ENCODE measurements around the gene CTRB1.
"Not testable (repeated sequence)": the region's sequence is repeated elsewhere in the genome, so short reads cannot be mapped to it uniquely, and the experiment has no call there.

CTRB1 gene

GRCh38 chr16:75216576-75216975, 2.2 kb upstream of the CTRB1 start:
- TF ChIP-seq ARNT (IDR thresholded peaks at IDR 0.05): no peak
- no peak for DNase-seq (ENCODE audit: extremely low spot score)
- ChIA-PET POLR2A (no interaction called here), CTCF (interaction anchor here (0.6 to 1.2 kb wide), 2 partner anchors 169 to 213 kb away, joined by 3 read pairs; no protein-coding TSS in a partner anchor)

DNA sequence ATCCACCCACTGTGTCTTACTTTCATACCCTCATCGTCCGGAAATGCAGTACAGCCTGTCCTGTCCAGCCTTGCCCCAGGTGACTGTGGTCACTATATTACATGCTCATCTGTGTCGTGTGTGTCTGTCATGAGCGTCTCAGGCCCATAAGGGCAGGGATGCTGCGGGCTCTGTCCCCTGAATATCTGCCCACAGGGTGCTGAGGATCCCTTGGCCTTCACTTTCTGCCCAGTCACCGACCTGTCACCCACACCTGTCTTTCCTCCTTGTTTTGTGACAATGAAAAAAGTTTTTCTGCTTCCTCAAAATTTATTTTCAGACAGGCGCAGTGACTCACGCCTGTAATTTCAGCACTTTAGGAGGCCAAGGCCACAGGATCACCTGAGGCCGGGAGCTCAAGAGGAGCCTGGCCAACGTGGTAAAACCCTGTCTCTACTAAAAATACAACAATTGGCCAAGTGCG, 1.4 kb upstream of the CTRB1 start:
- ChIA-PET POLR2A (no interaction called here), CTCF (no interaction called here)
- TF ChIP-seq SP1 (IDR thresholded peaks at IDR 0.05): no peak
- TF ChIP-seq FOXA1 (IDR thresholded peaks at IDR 0.05): no peak
- no peak for TF ChIP-seq ZNF384 (IDR thresholded peaks at IDR 0.05)
- TF ChIP-seq ELF4 (IDR thresholded peaks at IDR 0.05): no peak
- no peak for TF ChIP-seq CTBP1 (IDR thresholded peaks at IDR 0.05; ENCODE audit: borderline replicate concordance)
- TF ChIP-seq FOXK2 (IDR thresholded peaks at IDR 0.05): no peak
- no peak for TF ChIP-seq LEF1 (IDR thresholded peaks at IDR 0.05; ENCODE audit: borderline replicate concordance)
- TF ChIP-seq BHLHE40 (IDR thresholded peaks at IDR 0.05; ENCODE audit: borderline replicate concordance): no peak
- TF ChIP-seq ARNT (IDR thresholded peaks at IDR 0.05): no peak
- TF ChIP-seq FOXM1 (IDR thresholded peaks at IDR 0.05; ENCODE audit: borderline replicate concordance): no peak
- no peak for TF ChIP-seq PKNOX1 (IDR thresholded peaks at IDR 0.05)
- TF ChIP-seq SUZ12 (IDR thresholded peaks at IDR 0.05): no peak
- no peak for TF ChIP-seq NFRKB (IDR thresholded peaks at IDR 0.05)
- TF ChIP-seq HDGF (IDR thresholded peaks at IDR 0.05; ENCODE audit: borderline replicate concordance): no peak
- no peak for DNase-seq (ENCODE audit: extremely low spot score)

- CTCF ChIA-PET: no interaction called here
- DNase-seq (ENCODE audit: extremely low spot score): no peak
- POLR2A ChIA-PET: no interaction called here
- no peak for TF ChIP-seq LEF1 (IDR thresholded peaks at IDR 0.05; ENCODE audit: borderline replicate concordance)
- no peak for TF ChIP-seq FOXM1 (IDR thresholded peaks at IDR 0.05; ENCODE audit: borderline replicate concordance)
- TF ChIP-seq NFRKB (IDR thresholded peaks at IDR 0.05): no peak
- TF ChIP-seq HDGF (IDR thresholded peaks at IDR 0.05; ENCODE audit: borderline replicate concordance): no peak
- TF ChIP-seq FOXA1 (IDR thresholded peaks at IDR 0.05): no peak
- no peak for TF ChIP-seq TARDBP (IDR thresholded peaks at IDR 0.05)
- no peak for TF ChIP-seq PKNOX1 (IDR thresholded peaks at IDR 0.05)
- no peak for TF ChIP-seq ARNT (IDR thresholded peaks at IDR 0.05)
- TF ChIP-seq SUZ12 (IDR thresholded peaks at IDR 0.05): no peak
- no peak for TF ChIP-seq FOXK2 (IDR thresholded peaks at IDR 0.05)
- no peak for TF ChIP-seq CTBP1 (IDR thresholded peaks at IDR 0.05; ENCODE audit: borderline replicate concordance)
- TF ChIP-seq BHLHE40 (IDR thresholded peaks at IDR 0.05; ENCODE audit: borderline replicate concordance): no peak
- TF ChIP-seq SP1 (IDR thresholded peaks at IDR 0.05): no peak
- TF ChIP-seq ELF4 (IDR thresholded peaks at IDR 0.05): no peak
- no peak for TF ChIP-seq L3MBTL2 (conservative IDR thresholded peaks at IDR 0.05)
- no peak for TF ChIP-seq ZNF384 (IDR thresholded peaks at IDR 0.05)
These were observed 300 bp downstream of the CTRB1 start for GRCh38 chr16:75219088-75219487.

GRCh38 chr16:75219838-75220237, 1.1 kb downstream of the CTRB1 start:
- POLR2A ChIA-PET: no interaction called here
- TF ChIP-seq PKNOX1 (IDR thresholded peaks at IDR 0.05): no peak
- TF ChIP-seq FOXM1 (IDR thresholded peaks at IDR 0.05; ENCODE audit: borderline replicate concordance): no peak
- TF ChIP-seq FOXK2 (IDR thresholded peaks at IDR 0.05): no peak
- no peak for TF ChIP-seq SP1 (IDR thresholded peaks at IDR 0.05)
- no peak for TF ChIP-seq NFRKB (IDR thresholded peaks at IDR 0.05)
- TF ChIP-seq ELF4 (IDR thresholded peaks at IDR 0.05): no peak
- TF ChIP-seq TARDBP (IDR thresholded peaks at IDR 0.05): no peak
- no peak for TF ChIP-seq BHLHE40 (IDR thresholded peaks at IDR 0.05; ENCODE audit: borderline replicate concordance)
- TF ChIP-seq HDGF (IDR thresholded peaks at IDR 0.05; ENCODE audit: borderline replicate concordance): no peak
- TF ChIP-seq CTBP1 (IDR thresholded peaks at IDR 0.05; ENCODE audit: borderline replicate concordance): no peak
- no peak for TF ChIP-seq ARNT (IDR thresholded peaks at IDR 0.05)
- no peak for TF ChIP-seq LEF1 (IDR thresholded peaks at IDR 0.05; ENCODE audit: borderline replicate concordance)
- TF ChIP-seq L3MBTL2 (conservative IDR thresholded peaks at IDR 0.05): no peak
- TF ChIP-seq ZNF384 (IDR thresholded peaks at IDR 0.05): no peak
- TF ChIP-seq FOXA1 (IDR thresholded peaks at IDR 0.05): no peak
- TF ChIP-seq SUZ12 (IDR thresholded peaks at IDR 0.05): no peak
- no peak for DNase-seq (ENCODE audit: extremely low spot score)
- CTCF ChIA-PET: no interaction called here

DNA sequence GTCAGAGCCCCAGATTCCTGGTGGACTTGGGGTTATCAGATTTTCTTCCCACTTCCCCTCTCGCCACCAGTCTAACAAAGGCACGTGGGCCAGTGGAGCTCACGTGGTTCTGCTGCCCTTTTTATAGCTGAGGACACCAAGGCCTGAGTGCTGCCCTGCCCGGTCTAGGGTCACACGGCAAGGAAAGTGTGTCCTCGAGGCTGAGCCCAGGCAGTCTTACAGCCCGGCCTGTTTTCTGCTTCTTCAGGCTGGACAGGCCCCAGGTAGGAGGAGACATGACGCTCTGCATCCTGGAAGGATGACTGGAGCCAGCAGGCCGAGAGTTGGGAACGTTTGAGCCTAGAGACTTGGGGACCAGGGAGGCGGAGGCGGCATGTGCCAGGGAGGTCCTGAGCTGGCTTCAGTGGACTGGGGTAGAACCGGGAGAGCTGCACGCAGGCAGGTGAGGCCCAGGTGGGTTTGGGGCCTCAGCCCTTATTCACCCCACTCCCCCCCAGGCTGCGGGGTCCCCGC, 3.5 kb downstream of the CTRB1 start:
- POLR2A ChIA-PET: no interaction called here
- DNase-seq (ENCODE audit: extremely low spot score): no peak
- TF ChIP-seq TARDBP (IDR thresholded peaks at IDR 0.05) (no peak), FOXK2 (IDR thresholded peaks at IDR 0.05) (no peak), BHLHE40 (IDR thresholded peaks at IDR 0.05; ENCODE audit: borderline replicate concordance) (no peak), FOXM1 (IDR thresholded peaks at IDR 0.05; ENCODE audit: borderline replicate concordance) (no peak), PKNOX1 (IDR thresholded peaks at IDR 0.05) (no peak), ELF4 (IDR thresholded peaks at IDR 0.05) (no peak), HDGF (IDR thresholded peaks at IDR 0.05; ENCODE audit: borderline replicate concordance) (no peak), LEF1 (IDR thresholded peaks at IDR 0.05; ENCODE audit: borderline replicate concordance) (no peak), ZNF384 (IDR thresholded peaks at IDR 0.05) (no peak), CTBP1 (IDR thresholded peaks at IDR 0.05; ENCODE audit: borderline replicate concordance) (no peak), FOXA1 (IDR thresholded peaks at IDR 0.05) (no peak), SUZ12 (IDR thresholded peaks at IDR 0.05) (no peak), NFRKB (IDR thresholded peaks at IDR 0.05) (no peak), L3MBTL2 (conservative IDR thresholded peaks at IDR 0.05) (no peak), SP1 (IDR thresholded peaks at IDR 0.05) (no peak), ARNT (IDR thresholded peaks at IDR 0.05) (no peak)
- CTCF ChIA-PET: no interaction called here

DNA sequence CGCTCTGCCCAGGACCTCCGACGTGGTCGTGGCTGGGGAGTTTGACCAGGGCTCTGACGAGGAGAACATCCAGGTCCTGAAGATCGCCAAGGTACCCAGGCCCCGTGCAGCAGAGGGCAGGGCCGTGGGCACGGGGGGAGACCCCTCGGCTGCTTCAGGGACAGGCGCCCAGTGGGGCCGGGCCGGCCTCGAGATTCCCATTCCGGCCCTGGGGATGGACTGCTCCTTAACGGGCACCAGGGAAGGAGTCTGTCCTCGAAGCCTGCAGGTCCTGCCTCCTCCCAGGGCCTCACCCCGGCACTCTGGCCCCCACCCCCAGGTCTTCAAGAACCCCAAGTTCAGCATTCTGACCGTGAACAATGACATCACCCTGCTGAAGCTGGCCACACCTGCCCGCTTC, 4.3 kb downstream of the CTRB1 start:
- CTCF ChIA-PET; DNase-seq (ENCODE audit: extremely low spot score); POLR2A ChIA-PET: not testable (repeated sequence)

All from HEK293T (cell line).